ENCODE results near the gene XPA. TPM values are rescaled to one million over a fixed set of nuclear protein-coding genes. Genes with fewer than 3 reads are reported as not detected.
A peak's percentile ranks its signal among the peaks of the same experiment; 100 is the strongest.

The XPA gene
- total and polyA plus RNA-seq, 2 of the 13 experiments (the other 11 are each of a cell fraction or from before 2014, with no cell fraction given), result 2.3 to 15.2 TPM

DNA sequence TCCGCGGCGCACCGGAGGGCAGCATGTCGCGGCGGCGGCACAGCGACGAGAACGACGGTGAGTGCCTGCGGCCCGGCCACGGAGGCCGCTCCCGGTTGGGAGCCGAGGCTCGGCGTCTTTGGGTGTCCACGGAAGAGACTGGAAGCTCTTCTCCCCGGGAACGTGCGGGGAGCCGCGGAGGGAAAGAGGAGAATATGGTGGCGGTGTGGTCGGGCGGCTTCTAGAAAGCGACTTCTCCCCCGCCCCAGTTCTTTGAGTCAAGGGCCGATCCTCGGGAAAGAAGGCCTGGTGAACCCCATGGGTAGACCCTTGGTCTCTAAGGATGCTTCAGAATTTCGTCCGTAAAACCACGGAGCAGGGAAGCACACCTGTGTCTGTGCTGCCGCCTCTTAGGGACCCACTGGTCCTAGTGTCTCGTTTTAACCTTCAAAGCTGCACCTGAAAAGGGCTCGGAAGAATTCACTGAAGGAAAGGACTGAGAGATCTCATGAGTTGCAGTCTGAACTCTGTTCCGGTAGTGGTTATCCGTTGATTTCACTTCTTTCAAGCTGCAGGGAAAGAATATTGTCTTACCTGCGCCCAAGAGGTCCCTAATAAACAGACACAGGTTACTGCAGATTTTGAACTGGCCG lies 63.2 kb downstream of the XPA start (continued):
- TF ChIP-seq ZBTB49 (CRISPR knock-in tag; IDR thresholded peaks at IDR 0.05; ENCODE audit: borderline replicate concordance), result no peak
- no peak for TF ChIP-seq ZNF253 (CRISPR knock-in tag; IDR thresholded peaks at IDR 0.05; ENCODE audit: borderline replicate concordance)
- TF ChIP-seq RAD51 (IDR thresholded peaks at IDR 0.05; ENCODE audit: borderline replicate concordance), result no peak
- TF ChIP-seq BORCS8-MEF2B (CRISPR knock-in tag; IDR thresholded peaks at IDR 0.05), result peak; percentile 88
- TF ChIP-seq NFKB2 (CRISPR knock-in tag; IDR thresholded peaks at IDR 0.05; ENCODE audit: borderline replicate concordance), result no peak
- no peak for TF ChIP-seq PCBP2 (optimal IDR thresholded peaks at IDR 0.05; ENCODE audit: low read depth, low read length, poor library complexity, severe bottlenecking)
- TF ChIP-seq FOXP1 (IDR thresholded peaks at IDR 0.05), result no peak
- no peak for TF ChIP-seq FOXP1 (CRISPR knock-in tag; IDR thresholded peaks at IDR 0.05)
- no peak for TF ChIP-seq ZNF652 (CRISPR knock-in tag; IDR thresholded peaks at IDR 0.05; ENCODE audit: borderline replicate concordance, low read depth)
- TF ChIP-seq ZNF563 (CRISPR knock-in tag; IDR thresholded peaks at IDR 0.05), result no peak
- TF ChIP-seq ERF (CRISPR knock-in tag; IDR thresholded peaks at IDR 0.05), result no peak
- no peak for TF ChIP-seq ZBTB7A (CRISPR knock-in tag; IDR thresholded peaks at IDR 0.05)
- no peak for TF ChIP-seq CEBPG (CRISPR knock-in tag; IDR thresholded peaks at IDR 0.05)
- TF ChIP-seq PREB (CRISPR knock-in tag; IDR thresholded peaks at IDR 0.05), result no peak
- peak; percentile 31; the same call in 1 of the 2 replicates for TF ChIP-seq ZNF317 (CRISPR knock-in tag; IDR thresholded peaks at IDR 0.05)
- TF ChIP-seq, protein P1, sequence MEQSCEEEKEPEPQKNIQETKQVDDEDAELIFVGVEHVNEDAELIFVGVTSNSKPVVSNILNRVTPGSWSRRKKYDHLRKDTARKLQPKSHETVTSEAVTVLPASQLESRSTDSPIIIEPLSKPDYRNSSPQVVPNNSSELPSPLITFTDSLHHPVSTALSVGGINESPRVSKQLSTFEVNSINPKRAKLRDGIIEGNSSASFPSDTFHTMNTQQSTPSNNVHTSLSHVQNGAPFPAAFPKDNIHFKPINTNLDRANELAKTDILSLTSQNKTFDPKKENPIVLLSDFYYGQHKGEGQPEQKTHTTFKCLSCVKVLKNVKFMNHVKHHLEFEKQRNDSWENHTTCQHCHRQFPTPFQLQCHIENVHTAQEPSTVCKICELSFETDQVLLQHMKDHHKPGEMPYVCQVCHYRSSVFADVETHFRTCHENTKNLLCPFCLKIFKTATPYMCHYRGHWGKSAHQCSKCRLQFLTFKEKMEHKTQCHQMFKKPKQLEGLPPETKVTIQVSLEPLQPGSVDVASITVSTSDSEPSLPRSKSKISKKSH (CRISPR knock-in tag; IDR thresholded peaks at IDR 0.05; ENCODE audit: borderline replicate concordance), result no peak
- TF ChIP-seq NFIB (CRISPR knock-in tag; IDR thresholded peaks at IDR 0.05; ENCODE audit: borderline replicate concordance), result no peak
- no peak for TF ChIP-seq ZSCAN31 (CRISPR knock-in tag; IDR thresholded peaks at IDR 0.05; ENCODE audit: low read depth)
- no peak for TF ChIP-seq TCF12 (IDR thresholded peaks at IDR 0.05)
- peak; percentile 87; the same call in 1 of the 2 replicates for TF ChIP-seq TCF12 (CRISPR knock-in tag; IDR thresholded peaks at IDR 0.05)
- no peak for TF ChIP-seq ZNF569 (CRISPR knock-in tag; IDR thresholded peaks at IDR 0.05; ENCODE audit: borderline replicate concordance)
- TF ChIP-seq ZBTB38 (CRISPR knock-in tag; IDR thresholded peaks at IDR 0.05), result 0 out of 2 replicates have a peak, but pooled peaks have one; percentile 5
- TF ChIP-seq NFYC (CRISPR knock-in tag; IDR thresholded peaks at IDR 0.05), result no peak
- no peak; the same call in 1 of the 2 replicates for TF ChIP-seq ZSCAN21 (CRISPR knock-in tag; IDR thresholded peaks at IDR 0.05; ENCODE audit: borderline replicate concordance)
- no peak for TF ChIP-seq IKZF1 (IDR thresholded peaks at IDR 0.05)
- no peak for TF ChIP-seq ESRRA (CRISPR knock-in tag; IDR thresholded peaks at IDR 0.05; ENCODE audit: low read depth)
- TF ChIP-seq ATM (IDR thresholded peaks at IDR 0.05; ENCODE audit: borderline replicate concordance), result no peak

Measured in HepG2 (cell line).